ENCODE measurements around the gene SLX4IP.
"Not testable (repeated sequence)": the region's sequence is repeated elsewhere in the genome, so short reads cannot be mapped to it uniquely, and the experiment has no call there.

The SLX4IP gene

DNA sequence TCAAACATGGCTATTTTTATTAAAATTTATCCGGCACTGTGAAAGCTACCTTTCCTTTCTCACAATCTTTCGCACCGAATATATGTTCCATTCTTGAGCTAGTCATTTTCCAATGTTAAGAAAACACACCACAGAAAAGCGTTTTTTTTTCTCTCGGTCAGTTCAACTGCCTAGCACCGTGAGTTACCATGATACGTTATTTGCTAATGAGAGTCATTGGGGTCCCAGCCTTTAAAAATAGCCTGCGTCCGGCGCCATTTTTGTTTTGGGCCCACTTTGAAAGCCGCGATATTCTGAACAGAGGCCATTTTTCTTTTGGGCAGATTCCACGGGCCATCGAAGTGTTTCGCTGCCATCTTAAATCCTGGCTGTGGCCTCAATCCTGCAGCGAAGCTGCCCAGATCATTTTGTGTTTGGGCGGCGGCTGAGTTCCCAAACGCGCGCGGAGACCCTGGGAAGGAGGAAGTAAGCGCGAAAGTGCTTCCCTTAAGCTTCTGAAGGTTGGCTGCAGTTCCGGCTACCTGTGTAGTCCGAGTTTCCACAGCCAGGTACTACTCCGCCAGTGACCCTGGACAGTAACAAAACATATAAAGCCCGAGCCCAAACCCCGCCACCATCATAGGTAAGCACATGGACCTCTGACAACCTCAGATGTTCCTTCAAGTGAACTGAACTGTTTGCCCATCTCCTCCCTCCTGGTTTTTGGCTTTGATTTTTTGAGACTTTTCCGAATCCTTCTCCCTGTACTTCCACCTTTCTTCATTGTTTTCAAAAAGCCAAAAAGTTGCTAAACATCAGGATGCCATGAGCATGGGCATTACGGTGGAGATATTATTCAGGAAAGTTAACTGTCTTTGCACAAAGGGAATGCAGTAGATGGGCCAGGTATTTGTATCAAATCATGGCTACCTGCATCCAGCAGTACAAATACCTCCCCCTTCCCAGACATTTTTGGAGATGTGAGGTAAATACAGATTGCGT lies at the start of gene SLX4IP:
Gene SLX4IP (plus strand): TSS at position 474 of the 981 bp plus-strand sequence. CDS start 22,900 bp downstream, outside the sequence.
- peak; percentile 69 for DNase-seq

DNA sequence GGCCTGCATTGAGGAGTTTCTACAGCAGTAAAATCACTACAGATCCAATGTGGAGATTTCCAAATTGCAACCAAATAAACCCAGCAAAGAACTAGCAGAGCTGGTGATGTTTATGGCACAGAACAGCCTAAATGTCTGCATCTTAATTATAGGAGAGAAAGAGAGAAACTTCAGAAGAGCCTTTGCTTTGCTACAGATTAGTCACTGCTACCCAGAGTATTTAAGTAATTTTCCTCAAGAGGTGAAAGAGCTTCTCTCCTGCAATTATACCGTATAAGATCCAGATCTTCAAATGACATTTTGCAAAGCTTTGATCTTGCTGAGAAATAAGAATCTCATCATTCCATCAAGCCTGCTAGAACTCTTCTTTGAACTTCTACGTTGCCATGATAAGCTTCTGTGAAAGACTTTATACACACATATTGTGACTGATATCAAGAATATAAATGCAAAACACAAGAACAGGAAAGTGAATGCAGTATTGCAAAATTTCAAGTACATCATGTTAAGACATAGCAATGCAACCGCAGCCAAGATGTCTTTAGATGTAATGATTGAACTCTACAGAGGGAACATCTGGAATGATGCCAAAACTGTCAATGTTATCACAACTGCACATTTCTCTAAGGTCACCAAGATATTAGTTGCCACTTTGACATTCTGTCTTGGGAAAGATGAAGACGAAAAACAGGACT lies 49.1 kb upstream of the SLX4IP start:
- DNase-seq: no peak

DNA sequence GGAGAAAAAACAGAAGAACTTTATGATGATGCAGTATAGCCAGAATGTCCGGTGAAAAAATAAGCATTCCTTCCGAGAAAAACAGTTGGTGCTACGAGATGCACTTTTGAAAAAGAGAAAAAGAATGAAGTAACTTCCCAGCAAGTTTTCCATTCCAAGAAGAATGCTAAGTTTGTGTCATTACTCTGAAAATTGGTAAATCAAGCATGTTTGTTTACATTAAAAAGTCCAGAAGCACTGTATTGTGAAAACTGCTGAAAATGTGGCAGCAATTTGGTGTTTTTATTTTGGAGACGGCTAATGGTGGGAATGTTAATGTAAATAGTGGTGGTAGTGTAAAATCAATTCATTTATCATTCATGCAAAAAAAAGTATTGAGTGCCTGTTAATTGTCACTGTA lies 47.4 kb upstream of the SLX4IP start:
- no peak for DNase-seq

DNA sequence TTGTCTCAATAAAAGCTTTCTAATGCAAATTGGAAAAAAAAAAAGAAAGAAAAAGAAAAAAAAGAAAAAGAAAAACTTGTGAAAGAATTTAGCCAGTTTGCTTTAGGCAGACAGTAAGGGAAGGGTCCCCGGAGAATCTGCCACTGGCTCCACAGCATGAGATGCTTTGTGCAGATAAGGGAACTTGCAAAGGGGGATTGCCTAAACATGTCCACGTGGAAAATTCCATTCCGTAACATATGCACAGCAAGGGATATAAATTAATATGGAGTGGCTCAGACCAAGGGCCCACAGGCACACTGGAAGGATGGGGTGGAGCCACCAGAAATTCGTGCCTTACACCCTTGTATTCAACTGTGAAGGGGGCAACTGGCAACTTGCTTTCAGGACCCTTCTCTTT lies 46.5 kb upstream of the SLX4IP start:
- DNase-seq: no peak

DNA sequence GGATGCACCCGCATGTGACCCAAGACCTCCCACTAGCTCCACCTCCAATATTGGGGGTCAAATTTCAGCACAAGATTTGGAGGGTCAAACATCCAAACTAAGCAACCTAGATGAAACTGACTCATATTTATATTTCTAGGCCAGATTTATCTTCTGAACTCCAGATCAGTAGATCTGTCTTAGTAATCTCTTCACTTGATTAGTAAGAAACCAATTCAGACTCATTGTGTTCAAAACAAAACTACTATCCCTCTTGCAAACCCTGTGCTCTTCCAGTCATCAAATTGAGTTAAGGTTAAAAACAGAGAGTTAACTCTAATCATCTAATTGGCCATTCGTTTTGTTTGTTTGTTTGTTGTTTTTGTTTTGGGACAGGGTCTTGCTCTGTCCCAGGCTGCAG lies 44.4 kb upstream of the SLX4IP start:
- no peak for DNase-seq

DNA sequence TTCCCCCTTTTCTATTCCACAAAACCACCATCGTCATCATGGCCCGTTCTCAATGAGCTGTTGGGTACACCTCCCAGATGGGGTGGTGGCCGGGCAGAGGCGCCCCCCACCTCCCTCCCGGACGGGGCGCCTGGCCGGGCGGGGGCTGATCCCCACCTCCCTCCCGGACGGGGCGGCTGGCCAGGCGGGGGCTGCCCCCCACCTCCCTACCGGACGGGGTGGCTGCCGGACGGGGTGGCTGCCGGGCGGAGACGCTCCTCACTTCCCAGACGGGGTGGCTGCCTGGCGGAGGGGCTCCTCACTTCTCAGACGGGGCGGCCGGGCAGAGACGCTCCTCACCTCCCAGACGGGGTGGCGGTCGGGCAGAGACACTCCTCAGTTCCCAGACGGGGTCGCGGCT lies 40.4 kb upstream of the SLX4IP start:
- DNase-seq: not testable (repeated sequence)

DNA sequence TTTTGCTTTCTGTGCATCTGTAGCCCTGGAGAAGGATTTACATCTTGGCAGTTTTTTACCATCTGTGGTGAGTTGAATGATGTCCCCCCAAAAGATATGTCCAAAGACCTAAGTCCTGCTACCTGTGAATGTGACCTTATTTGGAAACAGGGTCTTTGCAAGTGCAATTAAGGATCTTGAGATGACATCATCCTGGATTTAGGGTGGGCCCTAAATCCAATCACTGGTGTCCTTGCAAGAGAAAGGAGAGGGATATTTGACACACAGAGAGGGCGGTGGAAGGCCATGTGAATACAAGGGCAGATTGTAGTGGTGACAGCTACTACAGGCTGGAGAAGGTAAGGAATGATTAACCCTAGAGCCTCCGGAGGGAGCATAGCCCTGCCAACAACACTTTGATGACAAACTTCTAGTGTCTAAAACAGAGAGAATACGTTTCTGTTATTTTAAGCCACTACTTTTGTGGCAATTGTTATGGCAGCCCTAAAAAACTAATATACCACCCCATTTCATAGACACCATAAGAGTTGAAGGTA lies 36.2 kb upstream of the SLX4IP start:
- DNase-seq: no peak

DNA sequence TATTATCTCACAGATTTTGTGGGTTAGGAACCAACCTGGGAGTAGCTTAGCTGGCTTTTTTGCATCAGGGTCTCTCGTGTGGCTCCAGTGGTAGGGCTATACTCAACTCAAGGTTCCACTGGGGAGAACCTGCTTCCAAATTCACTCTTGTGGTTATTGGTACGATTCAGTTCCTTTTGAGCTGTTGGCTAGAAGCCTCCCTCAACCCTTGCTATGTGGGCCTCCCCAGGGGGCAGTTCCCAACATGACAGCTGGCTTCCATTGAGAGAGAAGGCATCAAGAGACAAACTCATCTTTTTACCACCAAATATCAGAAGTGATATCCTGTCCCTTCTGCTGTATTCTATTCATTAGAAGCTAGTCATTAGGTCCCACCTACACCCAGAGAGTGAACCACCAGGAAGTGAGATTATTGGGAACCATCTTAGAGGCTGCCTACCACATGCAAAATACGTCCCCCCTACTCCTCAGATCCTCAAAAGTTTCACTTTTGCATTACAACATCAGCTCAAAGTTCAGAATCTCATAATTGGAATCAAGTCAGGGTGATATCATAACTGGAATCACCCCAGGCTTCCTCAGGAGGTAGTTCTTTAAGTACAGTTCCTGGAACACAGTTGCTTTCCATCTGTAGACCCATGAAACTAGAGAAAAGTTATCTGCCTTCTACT lies 32.0 kb upstream of the SLX4IP start:
- DNase-seq: no peak

DNA sequence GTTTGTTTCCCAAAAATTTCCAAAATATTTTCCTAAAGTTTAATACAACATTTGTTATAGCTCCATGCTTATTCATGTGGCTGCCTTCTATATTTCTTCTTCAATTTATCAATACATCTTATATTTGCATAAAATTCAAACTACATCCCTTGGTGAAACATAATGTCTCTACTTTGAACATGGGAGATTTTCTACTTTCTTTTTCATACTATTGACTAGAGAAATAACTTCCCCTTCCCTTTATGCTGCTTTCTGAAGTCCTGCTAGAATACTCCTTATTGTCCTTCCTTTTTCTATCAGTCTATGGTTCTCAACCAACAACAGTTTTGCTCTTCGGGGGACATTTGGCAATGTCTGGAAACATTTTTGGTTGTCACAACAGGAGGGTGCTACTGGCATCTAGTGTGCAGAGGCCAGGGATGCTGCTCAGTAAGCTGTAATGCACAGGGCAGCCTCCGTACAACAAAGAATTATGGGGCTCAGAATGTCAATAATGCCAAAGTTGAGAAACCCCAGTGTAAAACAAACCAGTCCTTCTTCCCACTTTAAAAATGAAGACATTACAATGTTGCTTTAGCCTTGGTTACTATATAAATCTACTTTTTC lies 31.0 kb upstream of the SLX4IP start:
- DNase-seq: no peak

DNA sequence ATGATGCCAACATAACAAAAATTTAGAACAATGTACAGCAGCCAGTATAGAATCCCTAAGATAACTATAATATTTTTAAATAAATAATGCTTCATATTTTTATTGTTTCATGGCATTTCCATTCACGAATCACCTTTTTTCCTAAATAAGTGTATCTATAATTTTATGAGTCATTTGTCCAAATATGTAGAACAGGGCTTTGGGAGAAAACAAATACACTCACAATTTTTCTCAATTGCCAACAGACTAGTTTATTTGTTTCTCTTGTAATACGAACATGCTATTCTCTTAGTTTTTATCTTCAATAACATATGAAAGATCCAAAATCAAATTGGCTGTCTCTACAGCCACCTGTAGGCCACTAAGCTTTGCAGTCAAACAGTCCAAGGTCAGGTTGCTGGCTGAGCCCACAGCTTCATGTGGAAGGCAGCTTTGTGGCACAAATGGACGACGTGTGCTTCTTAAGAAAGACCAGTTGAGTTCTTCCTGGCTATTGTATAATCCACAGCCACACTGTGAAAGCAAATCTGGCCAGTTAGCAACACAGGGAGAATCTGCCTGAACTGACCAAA lies 30.1 kb upstream of the SLX4IP start:
- DNase-seq: no peak

DNA sequence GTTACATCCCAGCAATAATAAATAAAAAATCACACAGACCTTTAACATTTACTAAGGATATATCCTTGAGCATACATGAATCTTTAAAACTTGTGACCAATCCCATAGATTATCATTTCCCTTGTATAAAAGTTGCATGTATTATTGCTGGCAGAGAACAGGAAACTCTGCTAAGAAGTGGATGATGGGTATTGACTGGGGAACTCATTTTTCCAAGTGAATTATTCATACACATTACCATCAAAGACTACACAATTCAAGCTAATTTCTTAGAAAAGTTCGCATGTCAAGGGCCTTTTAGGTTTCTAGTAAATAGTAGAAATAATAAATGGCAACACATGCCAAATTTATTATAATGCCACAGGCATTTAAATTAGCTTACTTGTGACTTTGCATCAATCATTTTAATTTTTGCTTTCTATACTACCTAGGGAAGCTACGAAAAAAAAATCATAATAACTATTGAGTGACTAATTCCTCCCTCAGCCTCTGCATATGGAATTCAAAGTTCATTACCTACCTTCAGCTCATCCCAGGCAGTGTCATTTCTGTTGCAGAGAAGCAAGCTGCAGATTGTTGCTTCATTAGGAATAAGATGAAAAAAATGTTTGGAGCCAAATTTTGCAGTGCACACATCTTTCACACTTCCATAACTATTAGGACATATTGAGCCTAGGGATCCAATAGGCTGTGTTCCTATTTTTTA lies 26.8 kb upstream of the SLX4IP start:
- DNase-seq: no peak

DNA sequence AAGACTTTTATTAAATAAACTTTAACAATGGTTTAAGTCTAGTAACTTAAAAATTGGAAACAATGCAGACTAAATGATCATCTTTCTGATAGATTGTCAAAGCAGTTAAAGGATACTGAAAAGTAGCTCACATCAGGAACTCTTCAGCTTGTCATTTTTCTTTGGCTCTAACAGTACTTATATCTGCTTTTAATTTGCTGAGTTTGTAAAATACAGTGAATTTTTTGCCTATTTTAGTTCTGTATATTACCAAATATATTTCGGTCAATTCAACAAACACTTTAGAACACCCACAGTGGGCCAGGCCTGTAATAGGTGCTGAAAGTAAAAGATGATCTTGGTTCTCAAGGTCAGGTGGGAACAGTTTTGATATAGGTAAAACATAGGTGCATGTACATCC lies 23.4 kb upstream of the SLX4IP start:
- no peak for DNase-seq

DNA sequence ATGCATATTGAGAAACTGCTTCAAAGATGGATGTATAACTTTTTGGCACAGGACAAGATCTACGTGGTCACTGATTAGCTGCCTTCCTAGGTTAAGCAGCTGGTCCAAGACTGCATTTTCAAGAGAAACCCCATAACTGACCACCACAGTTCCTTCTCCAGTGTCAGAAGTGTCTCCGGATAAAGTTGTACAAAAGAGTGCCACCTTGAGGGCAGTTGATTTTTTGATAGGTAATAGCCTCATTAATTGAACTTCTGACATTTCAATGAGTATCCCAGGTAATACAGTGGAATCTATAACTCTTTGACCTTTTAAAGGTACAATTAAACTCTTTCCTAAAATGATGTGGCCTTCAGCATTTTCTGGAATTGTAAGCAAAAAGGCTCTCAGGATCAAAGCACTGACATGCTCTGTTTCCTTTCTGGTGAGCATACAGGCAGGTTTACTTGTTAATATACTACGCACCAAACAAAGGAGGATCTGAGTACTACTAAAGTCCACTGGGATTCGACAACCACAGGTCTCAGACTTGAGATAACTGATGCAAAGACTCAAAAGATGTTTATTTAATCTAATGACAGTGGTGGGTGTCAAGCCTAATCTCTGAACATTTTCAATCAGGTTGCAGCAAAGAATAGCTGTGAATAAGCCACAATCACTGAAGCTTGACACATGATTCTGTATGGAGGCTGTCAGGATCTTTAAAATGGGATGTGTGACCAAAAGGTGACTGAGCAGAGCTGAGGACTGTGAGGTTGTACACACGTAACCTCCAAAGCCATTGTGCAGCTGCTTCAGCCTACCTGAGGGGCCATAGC lies 22.3 kb upstream of the SLX4IP start:
- no peak for DNase-seq

DNA sequence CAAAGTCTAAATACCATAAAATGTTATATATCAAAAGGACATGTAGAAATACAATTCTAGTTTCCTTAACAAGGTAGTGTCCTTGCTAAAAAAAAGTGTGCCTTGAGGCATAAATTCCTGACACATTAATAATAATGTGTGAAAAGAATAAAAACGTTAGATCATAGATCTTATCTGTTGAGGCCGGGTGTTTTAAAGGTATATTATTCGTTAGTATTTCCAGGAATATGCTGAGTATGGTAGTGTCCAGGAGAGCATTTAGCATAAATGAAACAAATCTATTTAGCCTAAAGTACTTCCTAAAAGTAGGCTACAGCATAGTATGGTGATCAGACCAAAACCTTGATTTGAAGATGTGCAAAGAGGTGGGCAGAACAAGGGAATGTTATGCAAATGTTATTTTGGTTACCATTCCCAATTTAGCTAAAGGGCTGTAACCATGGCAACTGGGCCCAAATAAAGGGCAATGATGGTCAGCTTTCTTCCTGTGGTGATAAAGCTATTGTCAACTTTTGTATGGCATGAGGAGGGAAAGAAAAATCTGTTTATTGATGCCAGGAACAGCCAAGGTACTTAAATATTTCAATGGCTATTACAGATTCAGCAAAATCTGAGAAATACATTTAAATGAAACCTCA lies 20.0 kb upstream of the SLX4IP start:
- no peak for DNase-seq

DNA sequence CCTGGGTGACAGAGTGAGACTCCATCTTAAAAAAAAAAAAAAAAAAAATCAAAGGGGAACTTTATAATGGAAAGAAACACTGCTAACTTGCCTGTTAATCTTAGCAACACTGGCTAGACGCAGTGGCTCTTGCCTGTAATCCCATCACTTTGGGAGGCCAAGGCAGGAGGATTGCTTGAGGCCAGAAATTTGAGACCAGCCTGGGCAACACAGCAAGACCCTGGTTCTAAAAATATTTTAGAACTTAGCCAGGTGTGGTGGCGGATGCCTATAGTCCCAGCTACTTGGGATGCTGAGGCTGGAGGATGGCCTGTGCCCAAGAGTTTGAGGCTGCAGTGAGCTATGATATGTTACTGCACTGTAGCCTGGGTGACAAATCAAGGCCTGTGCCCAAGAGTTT lies 17.9 kb upstream of the SLX4IP start:
- DNase-seq: not testable (repeated sequence)

DNA sequence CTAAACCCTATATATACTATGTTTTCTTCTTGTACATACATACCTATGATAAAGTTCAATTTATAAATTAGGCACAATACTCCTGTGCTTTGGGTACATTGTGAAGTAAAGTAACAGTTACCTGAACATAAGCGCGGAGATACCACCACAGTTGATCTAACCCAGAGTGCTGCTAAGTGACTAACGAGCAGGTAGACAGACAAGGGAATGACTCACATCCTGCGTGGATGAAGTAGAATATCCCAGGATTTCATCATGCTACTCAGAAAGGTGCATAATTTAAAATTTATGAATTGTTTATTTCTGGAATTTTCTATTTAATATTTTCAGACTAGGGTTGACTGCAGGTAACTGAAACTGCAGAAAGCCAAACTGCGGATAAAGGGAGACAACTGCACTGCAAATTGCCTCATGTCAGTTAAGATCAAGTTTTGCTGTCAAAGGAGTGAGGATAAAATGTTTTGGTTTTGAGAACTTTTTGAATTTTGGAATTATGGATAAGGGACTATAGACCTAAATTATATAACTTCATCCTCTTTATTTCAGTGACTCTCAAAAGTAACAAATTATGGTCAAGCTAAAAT lies 15.5 kb upstream of the SLX4IP start:
- no peak for DNase-seq

DNA sequence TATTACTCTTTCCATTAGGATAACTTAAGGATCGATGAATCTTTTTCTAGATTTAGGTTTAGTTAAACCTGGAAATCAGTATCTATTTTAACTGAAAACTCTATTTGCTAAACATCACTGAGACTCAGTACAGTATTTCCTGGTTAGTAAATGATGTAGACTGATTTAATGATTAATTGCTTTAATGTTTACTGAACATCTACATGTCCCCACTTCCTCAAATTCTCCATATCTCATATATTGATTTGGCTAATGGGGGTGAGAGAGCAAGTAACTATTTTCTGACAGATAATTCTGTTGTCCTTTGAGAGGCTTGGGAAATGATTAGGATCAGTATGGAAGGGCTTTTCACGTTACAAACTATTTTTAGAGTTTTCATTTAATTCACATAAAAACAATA lies 11.4 kb upstream of the SLX4IP start:
- DNase-seq: no peak

DNA sequence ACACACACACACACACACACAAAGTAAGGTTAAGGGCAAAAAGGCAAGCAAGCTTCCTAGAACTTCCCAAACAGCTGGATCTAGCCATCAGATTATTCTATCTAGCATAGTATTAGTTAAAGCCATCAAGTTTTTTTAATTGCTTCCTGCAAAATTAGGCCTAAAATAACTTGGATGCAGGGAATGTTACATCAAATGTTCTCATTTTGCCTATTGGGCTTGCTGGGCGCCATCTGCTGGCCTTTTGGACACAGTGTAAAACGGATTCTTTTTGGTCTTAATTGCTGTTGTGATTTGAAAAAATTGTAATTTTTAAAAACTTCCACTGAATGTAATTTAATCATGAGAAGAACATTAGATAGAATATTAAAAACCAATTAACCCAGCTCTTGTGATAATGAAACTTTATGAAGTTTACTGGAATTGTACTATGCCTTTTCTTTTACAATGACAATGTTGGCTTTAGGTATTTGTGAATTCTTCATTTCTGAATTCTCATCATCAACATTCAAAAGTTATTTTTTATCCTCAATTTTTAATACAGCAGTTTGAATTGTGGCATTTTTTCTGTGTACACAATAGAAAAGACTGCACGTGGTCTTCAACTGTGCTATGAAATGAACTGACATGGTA lies 7.9 kb upstream of the SLX4IP start:
- DNase-seq: peak; percentile 28

DNA sequence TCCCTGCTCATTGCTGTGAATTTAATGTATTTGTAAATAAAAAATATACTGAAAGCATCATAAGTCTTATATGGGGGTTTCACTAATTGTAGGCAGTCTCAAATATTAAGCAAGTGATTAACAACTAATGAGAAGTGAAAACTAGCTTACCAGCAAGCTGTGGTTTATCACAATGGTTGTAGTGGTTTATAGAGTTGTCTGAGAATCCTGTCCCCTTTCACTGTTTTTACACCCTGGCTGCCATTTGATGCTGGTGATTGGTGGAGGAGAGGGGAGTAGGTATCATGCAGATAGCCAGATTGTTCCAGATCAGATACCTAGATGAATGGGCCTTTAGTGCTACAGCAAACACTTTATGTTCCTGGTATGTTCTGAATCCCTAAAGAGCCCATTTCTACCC lies 7.1 kb upstream of the SLX4IP start:
- no peak for DNase-seq
